ENCODE data around the gene TMEM170A. TPM values are rescaled to one million over a fixed set of nuclear protein-coding genes. Genes with fewer than 3 reads are reported as not detected.

TMEM170A gene
- polyA plus RNA-seq, 1 donor (not counting 4 experiments of a cell fraction or from before 2014, with no cell fraction given), result 22.1 TPM

DNA sequence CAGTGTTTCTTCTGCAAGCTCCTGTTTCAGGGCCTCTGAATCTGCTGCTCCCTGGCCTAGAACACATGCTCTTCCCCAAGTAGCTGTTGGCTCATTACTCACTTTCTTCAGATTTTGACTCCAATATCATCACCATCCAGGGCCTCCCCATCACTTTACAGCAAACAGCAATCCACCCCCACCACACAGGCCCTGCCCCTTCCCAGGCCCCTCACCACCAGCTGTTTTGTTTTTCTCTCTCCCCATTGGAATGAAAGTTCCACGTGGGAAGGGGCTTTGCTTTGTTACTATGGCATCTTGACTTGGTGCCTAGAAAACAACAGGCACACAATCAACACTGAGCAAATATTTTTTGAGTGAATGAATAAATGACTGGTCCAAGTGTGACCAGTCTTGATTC is 4.0 kb downstream of the TMEM170A start:
- no peak overlapping the region for H3K9ac ChIP-seq (ENCODE audit: control insufficient read depth, extremely low read depth, insufficient read depth, low read length)
- no peak overlapping the region for H3K27ac ChIP-seq (ENCODE audit: control insufficient read depth, insufficient read depth, low read length)
- peaks cover 15% of the 10 kb centered on the region for H3K4me1 ChIP-seq (ENCODE audit: control insufficient read depth, extremely low read depth, insufficient read depth, low read length)
- H3K79me2 ChIP-seq (ENCODE audit: control insufficient read depth, insufficient read depth, low read length), result peaks cover 87% of the 10 kb centered on the region
- TF ChIP-seq EZH2 (IDR thresholded peaks at IDR 0.05; ENCODE audit: low read length), result no peak
- TF ChIP-seq, protein P1, sequence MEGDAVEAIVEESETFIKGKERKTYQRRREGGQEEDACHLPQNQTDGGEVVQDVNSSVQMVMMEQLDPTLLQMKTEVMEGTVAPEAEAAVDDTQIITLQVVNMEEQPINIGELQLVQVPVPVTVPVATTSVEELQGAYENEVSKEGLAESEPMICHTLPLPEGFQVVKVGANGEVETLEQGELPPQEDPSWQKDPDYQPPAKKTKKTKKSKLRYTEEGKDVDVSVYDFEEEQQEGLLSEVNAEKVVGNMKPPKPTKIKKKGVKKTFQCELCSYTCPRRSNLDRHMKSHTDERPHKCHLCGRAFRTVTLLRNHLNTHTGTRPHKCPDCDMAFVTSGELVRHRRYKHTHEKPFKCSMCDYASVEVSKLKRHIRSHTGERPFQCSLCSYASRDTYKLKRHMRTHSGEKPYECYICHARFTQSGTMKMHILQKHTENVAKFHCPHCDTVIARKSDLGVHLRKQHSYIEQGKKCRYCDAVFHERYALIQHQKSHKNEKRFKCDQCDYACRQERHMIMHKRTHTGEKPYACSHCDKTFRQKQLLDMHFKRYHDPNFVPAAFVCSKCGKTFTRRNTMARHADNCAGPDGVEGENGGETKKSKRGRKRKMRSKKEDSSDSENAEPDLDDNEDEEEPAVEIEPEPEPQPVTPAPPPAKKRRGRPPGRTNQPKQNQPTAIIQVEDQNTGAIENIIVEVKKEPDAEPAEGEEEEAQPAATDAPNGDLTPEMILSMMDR (optimal IDR thresholded peaks at IDR 0.05 in 1 of 3, IDR thresholded peaks at IDR 0.05 in 1 of 3, conservative IDR thresholded peaks at IDR 0.05 in 1 of 3; ENCODE audit: extremely low read depth in 1 of 3, insufficient read depth in 2 of 3, low read length in 3 of 3), result no peak
- no peaks in the 10 kb centered on the region for H3K9me3 ChIP-seq (ENCODE audit: control insufficient read depth, low read depth, low read length)
- H3K9me1 ChIP-seq (ENCODE audit: control insufficient read depth, extremely low read depth, insufficient read depth, low read length), result no peaks in the 10 kb centered on the region
- no peak for FAIRE-seq
- H3K4me3 ChIP-seq (ENCODE audit: control insufficient read depth in 2 of 3, extremely low read depth in 1 of 3, insufficient read depth in 2 of 3, low read depth in 1 of 3, low read length in 3 of 3), result no peak overlapping the region
- H3K4me2 ChIP-seq (ENCODE audit: control insufficient read depth, extremely low read depth, insufficient read depth, low read depth, low read length), result no peak overlapping the region
- H4K20me1 ChIP-seq (ENCODE audit: control insufficient read depth, extremely low read depth, insufficient read depth, low read length), result peaks cover 9% of the 10 kb centered on the region
- H2AFZ ChIP-seq (ENCODE audit: control insufficient read depth, low read length), result no peak overlapping the region
- peaks cover 4 to 16% of the 10 kb centered on the region in 2 experiments for H3K36me3 ChIP-seq (ENCODE audit: control insufficient read depth in 2 of 2, extremely low read depth in 1 of 2, insufficient read depth in 2 of 2, low read length in 2 of 2)
- no peaks in the 10 kb centered on the region for H3K27me3 ChIP-seq (ENCODE audit: control insufficient read depth, extremely low read depth, insufficient read depth, low read length)
- no peak for DNase-seq (ENCODE audit: low read depth, low spot score)
- dilution Hi-C loops (cut with MboI; ENCODE audit: extremely low pct_ligation_motif_present, low sequenced_read_pairs), result no loop called here

DNA sequence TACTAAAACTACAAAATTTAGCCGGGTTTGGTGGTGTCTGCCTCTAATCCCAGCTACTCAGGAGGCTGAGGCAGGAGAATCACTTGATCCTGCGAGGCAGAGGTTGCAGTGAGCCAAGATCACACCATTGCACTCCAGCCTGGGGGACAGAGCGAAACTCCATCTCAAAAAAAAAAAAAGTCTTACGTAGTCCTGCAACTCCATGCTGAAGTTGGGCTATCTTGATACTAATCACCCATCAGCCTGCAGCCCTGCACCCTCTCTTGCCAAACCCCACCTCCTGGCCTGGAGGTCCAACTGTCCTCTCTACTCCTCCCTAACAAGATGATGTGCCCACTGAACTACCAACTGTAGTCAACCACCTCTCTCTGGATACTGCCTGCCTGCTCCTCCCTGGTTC is 4.8 kb downstream of the TMEM170A start:
- no peak for DNase-seq (ENCODE audit: low read depth, low spot score)
- no peak for FAIRE-seq
- TF ChIP-seq EZH2 (IDR thresholded peaks at IDR 0.05; ENCODE audit: low read length), result no peak
- TF ChIP-seq, protein P1 (optimal IDR thresholded peaks at IDR 0.05 in 1 of 3, IDR thresholded peaks at IDR 0.05 in 1 of 3, conservative IDR thresholded peaks at IDR 0.05 in 1 of 3; ENCODE audit: extremely low read depth in 1 of 3, insufficient read depth in 2 of 3, low read length in 3 of 3), result no peak
- Histone ChIP-seq H3K4me2 (ENCODE audit: control insufficient read depth, extremely low read depth, insufficient read depth, low read depth, low read length) (no peak overlapping the region), H4K20me1 (ENCODE audit: control insufficient read depth, extremely low read depth, insufficient read depth, low read length) (peaks cover 10% of the 10 kb centered on the region), H3K27me3 (ENCODE audit: control insufficient read depth, extremely low read depth, insufficient read depth, low read length) (no peaks in the 10 kb centered on the region), H3K9ac (ENCODE audit: control insufficient read depth, extremely low read depth, insufficient read depth, low read length) (no peak overlapping the region), H3K36me3 (ENCODE audit: control insufficient read depth in 2 of 2, extremely low read depth in 1 of 2, insufficient read depth in 2 of 2, low read length in 2 of 2) (peaks cover 4 to 16% of the 10 kb centered on the region in 2 experiments), H3K9me1 (ENCODE audit: control insufficient read depth, extremely low read depth, insufficient read depth, low read length) (no peaks in the 10 kb centered on the region), H3K4me1 (ENCODE audit: control insufficient read depth, extremely low read depth, insufficient read depth, low read length) (peaks cover 15% of the 10 kb centered on the region), H3K9me3 (ENCODE audit: control insufficient read depth, low read depth, low read length) (no peaks in the 10 kb centered on the region), H3K27ac (ENCODE audit: control insufficient read depth, insufficient read depth, low read length) (no peak overlapping the region), H3K4me3 (ENCODE audit: control insufficient read depth in 2 of 3, extremely low read depth in 1 of 3, insufficient read depth in 2 of 3, low read depth in 1 of 3, low read length in 3 of 3) (no peak overlapping the region), H2AFZ (ENCODE audit: control insufficient read depth, low read length) (no peak overlapping the region), H3K79me2 (ENCODE audit: control insufficient read depth, insufficient read depth, low read length) (peaks cover 94% of the 10 kb centered on the region)
- dilution Hi-C loops (cut with MboI; ENCODE audit: extremely low pct_ligation_motif_present, low sequenced_read_pairs), result no loop called here

All from keratinocyte (primary cell).